Loucy (cell line): ENCODE results near the gene ELL2.

Source experiments
- H2AFZ ChIP-seq: fragments of 200-600 bp; sonication (generic); 2 replicates; pipeline ENCODE4 v1.6.0; 2016; ENCODE audit warnings: antibody characterized with exemption, mild to moderate bottlenecking, low read length, moderate library complexity
- H3F3A ChIP-seq: fragments of 200-600 bp; 2 replicates; pipeline ENCODE4 v1.6.0; 2016; ENCODE audit warnings: antibody characterized with exemption, low read depth, mild to moderate bottlenecking
- H3K27me3 ChIP-seq: fragments of 200-600 bp; sonication (generic); 2 replicates; pipeline ENCODE4 v1.6.1; 2014; ENCODE audit warnings: low read length, mild to moderate bottlenecking; ENCODE audit not compliant: insufficient read depth, poor library complexity, severe bottlenecking
- H3K36me3 ChIP-seq: fragments of 200-600 bp; sonication (generic); 2 replicates; pipeline ENCODE4 v1.6.1; 2016; ENCODE audit warnings: low read length; ENCODE audit not compliant: insufficient read depth
- H3K4me1 ChIP-seq: fragments of 200-600 bp; sonication (generic); 2 replicates; pipeline ENCODE4 v1.5.1; 2014; ENCODE audit warnings: low read length, mild to moderate bottlenecking; ENCODE audit not compliant: insufficient read depth, poor library complexity, severe bottlenecking
- H3K4me2 ChIP-seq: fragments of 200-600 bp; sonication (generic); 2 replicates; pipeline ENCODE4 v1.6.0; 2014; ENCODE audit warnings: antibody characterized with exemption, low read length, low read depth, mild to moderate bottlenecking; ENCODE audit not compliant: poor library complexity, severe bottlenecking
- H3K4me3 ChIP-seq: fragments of 200-600 bp; sonication (generic); 2 replicates; pipeline ENCODE4 v1.5.1; 2014; ENCODE audit warnings: low read length, mild to moderate bottlenecking, mixed read lengths; ENCODE audit not compliant: poor library complexity, severe bottlenecking
- H3K79me2 ChIP-seq: fragments of 200-600 bp; sonication (generic); 2 replicates; pipeline ENCODE4 v1.6.1; 2014; ENCODE audit warnings: low read length; ENCODE audit not compliant: insufficient read depth
- H3K9ac ChIP-seq: fragments of 200-600 bp; sonication (generic); 2 replicates; pipeline ENCODE4 v1.6.0; 2014; ENCODE audit warnings: mild to moderate bottlenecking, low read depth, low read length, moderate library complexity; ENCODE audit not compliant: poor library complexity, severe bottlenecking
- H3K9me2 ChIP-seq: fragments of 200-600 bp; sonication (generic); replicated peaks from 2 replicates; pipeline ENCODE4 v1.6.1; 2016; ENCODE audit warnings: low read depth, low read length, mixed read lengths
- H3K9me3 ChIP-seq: fragments of 200-600 bp; sonication (generic); 2 replicates; pipeline ENCODE4 v1.6.1; 2014; ENCODE audit warnings: mild to moderate bottlenecking, antibody characterized with exemption, low read length, low read depth; ENCODE audit not compliant: insufficient read depth
- H4K20me1 ChIP-seq: fragments of 200-600 bp; sonication (generic); 2 replicates; pipeline ENCODE4 v1.6.0; 2014; ENCODE audit warnings: antibody characterized with exemption, low read length, mild to moderate bottlenecking; ENCODE audit not compliant: insufficient read depth, poor library complexity, severe bottlenecking
- CTCF ChIP-seq: fragments of 200-600 bp; sonication (generic); conservative IDR thresholded peaks from 2 replicates; pipeline ENCODE4 v1.5.1; 2014; ENCODE audit warnings: mild to moderate bottlenecking, antibody characterized with exemption, low read length
- EZH2phosphoT487 ChIP-seq: fragments of 200-600 bp; IDR thresholded peaks from 2 replicates; pipeline ENCODE4 v1.6.1; 2018; ENCODE audit warnings: antibody characterized with exemption, mild to moderate bottlenecking, moderate library complexity, borderline replicate concordance

ELL2 gene

GRCh38 chr5:95951916-95952315, 9.7 kb downstream of the ELL2 start:
- no peak overlapping the region for H3K9ac ChIP-seq
- H3K27me3 ChIP-seq, result no peaks in the 10 kb centered on the region
- no peaks in the 10 kb centered on the region for H3K9me2 ChIP-seq
- H3K4me2 ChIP-seq, result no peak overlapping the region
- TF ChIP-seq EZH2phosphoT487, result no peak
- TF ChIP-seq CTCF, result no peak
- H3F3A ChIP-seq, result no peaks in the 10 kb centered on the region
- H3K9me3 ChIP-seq, result no peaks in the 10 kb centered on the region
- H3K4me1 ChIP-seq, result peaks cover 29% of the 10 kb centered on the region
- H3K4me3 ChIP-seq, result no peak overlapping the region
- H4K20me1 ChIP-seq, result no peaks in the 10 kb centered on the region
- no peak overlapping the region for H2AFZ ChIP-seq
- 0 out of 2 replicates have a peak, but pooled peaks cover 10% of the 10 kb centered on the region for H3K79me2 ChIP-seq
- H3K36me3 ChIP-seq, result no peaks in the 10 kb centered on the region

GRCh38 chr5:95949810-95950209, 11.8 kb downstream of the ELL2 start:
- Histone ChIP-seq H3F3A (no peaks in the 10 kb centered on the region), H3K9me2 (no peaks in the 10 kb centered on the region), H3K4me1 (peaks cover 16% of the 10 kb centered on the region), H3K9ac (no peak overlapping the region), H3K9me3 (no peaks in the 10 kb centered on the region), H3K4me3 (no peak overlapping the region), H3K79me2 (0 out of 2 replicates have a peak, but pooled peaks cover 5% of the 10 kb centered on the region), H4K20me1 (no peaks in the 10 kb centered on the region), H2AFZ (no peak overlapping the region), H3K36me3 (no peaks in the 10 kb centered on the region), H3K27me3 (no peaks in the 10 kb centered on the region), H3K4me2 (peak overlapping the region; percentile 45)
- TF ChIP-seq CTCF (no peak), EZH2phosphoT487 (no peak)

- peaks cover 24% of the 10 kb centered on the region for H3K4me1 ChIP-seq
- H2AFZ ChIP-seq, result no peak overlapping the region
- no peak overlapping the region for H3K9ac ChIP-seq
- H4K20me1 ChIP-seq, result no peaks in the 10 kb centered on the region
- 0 out of 2 replicates have a peak, but pooled peaks cover 4% of the 10 kb centered on the region for H3K79me2 ChIP-seq
- H3K4me2 ChIP-seq, result peak overlapping the region; percentile 14
- H3K4me3 ChIP-seq, result no peak overlapping the region
- no peaks in the 10 kb centered on the region for H3F3A ChIP-seq
- TF ChIP-seq CTCF (no peak), EZH2phosphoT487 (no peak)
- H3K27me3 ChIP-seq, result no peaks in the 10 kb centered on the region
- H3K36me3 ChIP-seq, result no peaks in the 10 kb centered on the region
- no peaks in the 10 kb centered on the region for H3K9me2 ChIP-seq
- H3K9me3 ChIP-seq, result no peaks in the 10 kb centered on the region
These were observed 13.0 kb downstream of the ELL2 start for GRCh38 chr5:95948631-95949030.
